GM13977 (cell line): Measurements from ENCODE around the gene VSTM2L.

Experiments used
- DNase-seq: peaks from one replicate; pipeline ENCODE4 v3.0.0; 2012; ENCODE audit warnings: low spot score
- in situ Hi-C: fragments of 300-500 bp; cut with MboI; formaldehyde crosslinking; loops from one replicate; pipeline ENCODE4 v1.12.0; 2022; ENCODE audit warnings: low sequenced_read_pairs, low pct_unique_long_range_greater_than_20kb, mixed read lengths, inconsistent platforms; ENCODE audit not compliant: unreplicated experiment
- TF ChIP-seq, protein P1 (sequence below): IDR thresholded peaks from 2 replicates; pipeline ENCODE4 v1.5.1; 2012; ENCODE audit warnings: mild to moderate bottlenecking, control low read depth; ENCODE audit not compliant: insufficient read depth; ENCODE audit errors: extremely low read depth, missing control alignments

The VSTM2L gene

DNA sequence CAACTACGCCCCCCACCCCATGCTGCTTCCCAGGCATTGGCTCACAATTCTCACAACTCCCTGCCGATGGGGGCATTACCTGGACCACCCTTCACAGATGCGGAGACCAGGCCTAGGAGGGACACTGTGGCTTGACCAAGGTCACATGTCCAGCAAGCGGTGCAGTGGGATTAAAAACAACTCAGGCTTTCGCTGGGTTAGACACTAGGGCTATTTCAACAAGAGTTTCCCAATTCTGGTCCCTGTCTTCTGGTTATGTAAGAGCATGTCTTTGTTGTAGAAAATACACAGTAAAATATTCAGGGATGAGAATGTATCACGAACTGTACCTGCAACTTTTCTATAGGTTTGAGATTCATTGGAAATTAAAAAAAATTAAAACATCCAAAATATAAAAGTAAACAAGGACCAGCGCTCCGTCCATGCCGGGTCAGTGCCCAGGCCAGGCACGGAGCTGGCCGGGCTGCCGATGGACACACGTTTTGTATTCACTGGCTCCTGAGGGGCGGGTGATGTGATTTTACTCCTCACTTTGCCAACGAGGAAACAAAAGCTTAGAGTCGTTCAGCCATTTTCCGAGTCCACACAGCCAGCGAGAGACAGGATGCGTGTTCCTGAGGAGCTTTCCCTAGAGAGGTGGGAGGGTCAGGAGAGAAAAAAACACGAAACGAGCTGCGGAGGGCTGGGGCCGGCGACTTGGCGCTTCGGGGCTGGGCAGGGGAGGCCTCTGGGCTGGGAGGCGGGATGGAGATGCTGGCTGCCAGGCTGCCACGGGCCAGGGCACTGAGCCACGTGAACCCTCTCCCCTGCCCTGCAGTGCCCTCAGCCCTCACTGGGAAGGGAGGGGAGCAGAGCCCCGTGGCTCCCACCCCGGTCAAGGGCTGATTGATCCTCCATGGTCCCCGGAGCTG is 17.1 kb upstream of the VSTM2L start:
- no peak for DNase-seq
- in situ Hi-C loops, result no loop called here
- TF ChIP-seq, protein P1, sequence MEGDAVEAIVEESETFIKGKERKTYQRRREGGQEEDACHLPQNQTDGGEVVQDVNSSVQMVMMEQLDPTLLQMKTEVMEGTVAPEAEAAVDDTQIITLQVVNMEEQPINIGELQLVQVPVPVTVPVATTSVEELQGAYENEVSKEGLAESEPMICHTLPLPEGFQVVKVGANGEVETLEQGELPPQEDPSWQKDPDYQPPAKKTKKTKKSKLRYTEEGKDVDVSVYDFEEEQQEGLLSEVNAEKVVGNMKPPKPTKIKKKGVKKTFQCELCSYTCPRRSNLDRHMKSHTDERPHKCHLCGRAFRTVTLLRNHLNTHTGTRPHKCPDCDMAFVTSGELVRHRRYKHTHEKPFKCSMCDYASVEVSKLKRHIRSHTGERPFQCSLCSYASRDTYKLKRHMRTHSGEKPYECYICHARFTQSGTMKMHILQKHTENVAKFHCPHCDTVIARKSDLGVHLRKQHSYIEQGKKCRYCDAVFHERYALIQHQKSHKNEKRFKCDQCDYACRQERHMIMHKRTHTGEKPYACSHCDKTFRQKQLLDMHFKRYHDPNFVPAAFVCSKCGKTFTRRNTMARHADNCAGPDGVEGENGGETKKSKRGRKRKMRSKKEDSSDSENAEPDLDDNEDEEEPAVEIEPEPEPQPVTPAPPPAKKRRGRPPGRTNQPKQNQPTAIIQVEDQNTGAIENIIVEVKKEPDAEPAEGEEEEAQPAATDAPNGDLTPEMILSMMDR, result no peak

DNA sequence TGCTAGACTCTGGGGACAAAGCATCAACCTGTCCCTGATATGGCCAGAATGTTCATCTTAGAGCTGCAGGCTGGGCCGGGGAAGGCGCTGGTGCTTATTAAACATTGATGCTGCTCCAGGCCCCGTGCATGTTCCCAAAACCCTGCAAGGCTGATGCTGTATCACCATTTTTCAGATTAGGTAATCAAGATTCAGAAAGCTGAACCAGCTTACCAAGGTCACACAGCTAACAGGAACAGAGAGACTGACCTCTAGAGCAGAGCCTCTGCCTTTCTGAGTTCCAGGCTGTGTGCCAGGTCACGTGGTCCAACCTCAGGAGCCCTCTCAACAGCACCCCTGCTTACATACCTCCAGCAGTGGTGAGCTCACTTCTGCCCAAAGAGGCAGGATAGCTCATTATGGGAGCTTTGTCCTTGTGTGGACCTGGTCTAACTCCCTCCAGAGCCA is 16.1 kb upstream of the VSTM2L start:
- no peak for DNase-seq
- in situ Hi-C loops, result no loop called here

DNA sequence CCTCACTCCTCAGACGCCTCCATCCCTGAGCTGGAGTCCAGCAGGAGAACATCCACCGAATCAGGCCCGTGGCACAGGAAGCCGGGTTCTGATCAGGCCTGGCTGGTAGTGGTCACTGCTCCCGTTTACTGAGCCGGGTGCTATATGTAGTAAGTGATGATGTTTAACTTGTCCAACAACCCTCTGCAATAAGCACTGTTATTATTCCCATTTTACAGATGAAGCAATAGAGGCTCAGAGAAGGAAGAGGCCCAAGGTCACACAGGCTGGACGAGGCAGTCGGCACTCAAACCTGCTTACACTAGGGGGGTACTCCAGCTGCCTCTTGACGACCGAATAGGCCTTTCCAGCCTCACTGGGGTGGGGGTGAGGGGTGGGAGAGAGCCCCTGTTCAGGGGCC is 14.3 kb upstream of the VSTM2L start:
- TF ChIP-seq, protein P1, result no peak

More for the DNA sequence above, 16.1 kb upstream of the VSTM2L start:
- TF ChIP-seq, protein P1, result no peak

DNA sequence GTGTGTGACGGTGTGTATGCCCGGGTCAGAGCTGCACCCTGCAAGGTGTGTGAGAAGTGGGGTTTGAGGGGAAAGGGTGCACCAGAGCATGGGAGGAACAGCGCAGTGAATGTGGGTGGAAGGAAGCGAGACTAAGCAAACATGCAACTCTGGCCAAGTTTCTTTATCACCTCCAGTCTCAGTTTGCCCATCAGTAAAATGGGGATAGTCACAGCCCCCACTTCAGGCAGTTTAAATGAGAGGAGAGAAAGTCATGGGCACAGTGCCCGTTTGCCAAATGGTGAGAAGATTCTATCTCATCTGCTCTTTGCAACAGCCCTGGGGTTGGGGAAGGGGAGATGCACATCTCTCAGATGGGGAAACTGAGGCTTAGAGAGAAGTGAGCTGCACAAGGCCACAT is 12.8 kb upstream of the VSTM2L start:
- DNase-seq, result no peak
- TF ChIP-seq, protein P1, result no peak
- in situ Hi-C loops, result no loop called here

More for the DNA sequence above, 14.3 kb upstream of the VSTM2L start:
- in situ Hi-C loops, result no loop called here
- no peak for DNase-seq

DNA sequence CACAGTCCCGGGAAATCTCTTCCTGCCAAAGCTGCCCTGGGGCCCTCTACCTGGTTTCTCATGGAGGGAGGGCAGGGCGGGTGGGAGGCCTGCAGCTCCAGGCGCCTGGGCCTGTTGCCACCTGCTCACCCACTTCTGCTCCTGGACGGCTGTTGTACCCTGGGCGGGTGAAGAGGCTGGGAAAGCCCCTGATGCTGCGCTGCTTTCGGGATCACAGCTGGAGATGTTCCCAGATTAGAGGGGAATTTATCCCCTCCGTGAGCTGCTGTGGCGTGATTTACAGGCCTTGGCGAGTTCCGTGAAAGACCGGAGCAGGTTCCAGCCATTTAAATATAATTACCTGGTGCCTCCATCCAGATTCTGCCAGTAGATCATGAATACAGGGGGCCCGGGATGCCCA is 12.3 kb upstream of the VSTM2L start:
- in situ Hi-C loops, result no loop called here
- TF ChIP-seq, protein P1, result no peak
- no peak for DNase-seq

DNA sequence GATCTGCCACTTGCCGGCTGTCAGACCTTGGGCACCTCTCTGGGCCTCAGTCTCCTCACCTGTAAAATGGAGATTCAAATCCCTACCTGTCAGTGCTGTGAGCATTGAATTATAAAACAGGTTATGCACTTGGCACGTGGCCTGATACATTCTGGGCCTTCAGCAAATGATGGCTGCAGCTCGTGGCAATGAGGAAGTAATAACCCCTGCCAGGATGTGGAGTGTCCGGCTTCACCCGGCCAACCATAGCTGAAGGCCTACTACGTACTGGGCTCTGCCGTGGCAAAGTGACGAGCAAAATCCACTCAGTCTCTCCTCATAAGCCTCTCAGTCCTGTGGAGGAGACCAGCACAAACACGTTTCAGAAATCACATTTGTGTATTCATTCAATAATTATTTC is 10.9 kb upstream of the VSTM2L start:
- in situ Hi-C loops, result no loop called here
- TF ChIP-seq, protein P1, result no peak
- DNase-seq, result no peak
